Measurements from ENCODE around the gene PALLD.

The PALLD gene

DNA sequence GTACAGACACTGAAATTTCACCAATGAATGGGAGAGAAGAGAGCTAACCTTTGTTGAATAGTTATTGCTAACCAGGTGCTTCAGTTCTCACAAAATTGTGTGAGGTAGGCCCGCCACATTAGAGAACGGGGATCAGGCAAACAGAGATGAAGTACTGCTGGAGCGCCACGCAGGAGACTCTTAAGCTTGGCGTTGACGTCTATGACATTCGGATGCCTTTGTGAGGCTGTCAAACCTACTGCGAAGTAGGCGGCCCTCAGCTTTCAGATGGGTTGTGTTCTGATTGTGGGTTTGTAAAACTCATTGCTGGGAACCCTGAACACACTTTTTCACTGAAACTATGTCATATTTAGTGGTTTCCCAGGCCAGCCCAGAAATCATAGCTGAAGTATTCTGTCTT, 339.6 kb downstream of the PALLD start:
- no peak for DNase-seq

DNA sequence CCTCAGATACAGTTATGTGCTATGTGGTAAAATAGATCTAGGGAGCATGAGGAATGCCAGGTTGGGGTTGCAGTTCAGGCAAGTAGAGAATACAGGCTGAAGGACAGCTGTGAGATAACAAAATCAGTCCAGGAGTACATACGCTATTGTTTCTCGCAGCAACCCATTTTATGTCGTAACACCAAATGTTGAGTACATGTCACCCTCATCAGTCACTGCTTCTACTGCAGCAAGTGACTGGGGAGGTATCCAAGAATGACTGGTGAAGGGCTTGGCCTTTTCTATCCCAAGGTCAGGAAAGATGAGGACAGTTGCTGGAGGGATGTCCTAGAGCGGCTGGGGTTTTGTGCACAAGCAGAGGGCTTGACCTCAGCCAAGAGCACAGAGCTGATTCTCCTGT, 341.1 kb downstream of the PALLD start:
- no peak for DNase-seq

DNA sequence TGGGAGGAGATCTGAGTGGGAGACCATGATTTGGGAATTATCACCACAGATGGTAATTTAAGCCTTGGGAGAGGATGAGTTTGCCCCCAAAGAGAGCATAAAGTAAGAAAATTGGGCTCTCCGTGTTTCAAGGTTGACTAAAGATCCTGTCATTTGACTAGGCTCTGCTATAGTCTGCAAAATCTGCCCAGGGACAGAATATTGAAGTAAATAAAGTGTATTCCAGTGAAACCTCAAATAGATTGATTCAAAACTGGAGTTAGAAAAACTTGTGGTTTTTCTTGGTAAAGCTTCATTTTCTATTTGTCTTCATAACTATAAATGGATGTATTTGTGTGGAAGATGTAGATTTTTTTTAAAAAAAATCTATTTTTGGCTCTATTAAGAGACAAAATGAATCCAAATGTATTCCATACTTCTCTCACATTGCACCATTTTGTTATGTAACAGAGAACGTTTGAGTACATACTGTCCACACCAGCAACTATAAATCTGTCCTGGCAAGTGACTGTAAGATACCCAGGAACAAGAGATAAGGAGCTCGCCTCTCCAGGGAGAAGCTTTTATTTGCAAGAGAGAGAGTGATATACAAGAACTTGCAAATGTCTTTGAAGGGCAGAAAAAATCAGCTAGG, 343.0 kb downstream of the PALLD start:
- DNase-seq, result no peak

DNA sequence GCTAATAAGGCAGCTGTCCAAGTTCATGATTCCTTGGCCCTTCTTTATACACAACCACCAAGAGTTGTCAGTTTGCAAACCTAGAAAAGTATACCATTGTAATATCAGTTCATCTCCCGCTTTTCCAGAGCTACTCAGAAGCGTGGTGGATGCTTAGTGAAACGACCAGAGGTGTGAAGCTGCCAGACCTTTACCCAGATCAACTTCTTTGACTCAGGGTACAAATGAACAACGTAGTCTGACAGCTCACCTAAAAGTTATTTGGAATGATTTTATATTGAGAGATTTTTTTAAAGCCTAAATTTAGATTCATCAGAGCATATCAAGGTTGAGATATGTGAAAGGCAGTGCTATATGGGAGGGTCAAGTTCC, 343.5 kb downstream of the PALLD start:
- DNase-seq, result no peak

DNA sequence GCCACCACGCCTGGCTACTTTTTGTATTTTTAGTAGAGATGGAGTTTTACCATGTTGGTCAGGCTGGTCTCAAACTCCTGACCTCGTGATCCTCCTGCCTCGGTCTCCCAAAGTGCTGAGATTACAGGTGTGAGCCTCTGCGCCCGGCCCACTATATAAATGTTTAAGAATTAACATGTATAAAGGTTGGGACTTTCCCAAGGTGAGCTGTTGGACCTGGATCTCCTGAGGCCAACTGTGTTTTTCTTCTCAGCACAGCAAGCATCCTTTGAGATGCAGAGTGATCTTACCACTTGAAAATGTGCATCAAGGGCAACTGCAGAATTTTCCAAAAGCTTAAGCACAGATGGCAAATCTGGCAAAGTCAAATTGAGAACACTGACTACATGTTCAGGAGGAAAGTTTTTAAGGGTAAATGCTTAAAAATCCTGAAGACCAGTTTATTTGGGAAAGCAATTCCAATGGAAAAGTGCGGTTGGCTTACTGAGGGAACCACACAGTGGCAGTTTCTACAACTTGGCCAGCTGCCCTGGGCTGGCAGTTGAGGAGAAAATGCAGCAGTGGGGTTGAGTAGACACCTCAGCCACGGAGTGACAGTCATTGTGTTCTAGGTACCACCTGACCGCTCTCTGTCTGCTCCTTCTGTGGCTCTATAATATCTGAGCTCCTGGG, 344.3 kb downstream of the PALLD start:
- no peak for DNase-seq

DNA sequence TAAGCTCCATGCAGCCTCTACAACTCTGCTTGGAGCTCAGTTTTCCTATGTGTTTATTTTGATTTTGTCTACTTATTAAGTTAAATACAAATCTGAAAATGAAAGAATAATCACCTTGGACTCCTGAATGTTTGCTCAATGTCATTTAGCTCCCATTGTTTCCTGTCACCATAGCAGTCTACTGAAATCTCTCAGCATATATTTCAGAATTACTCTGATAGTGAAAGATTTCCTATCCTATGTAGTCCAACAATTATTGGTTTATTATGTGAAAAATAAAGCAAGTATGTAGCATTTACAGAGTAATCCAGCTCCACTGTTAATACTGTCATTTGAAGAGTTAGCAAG, 344.8 kb downstream of the PALLD start:
- DNase-seq, result no peak

DNA sequence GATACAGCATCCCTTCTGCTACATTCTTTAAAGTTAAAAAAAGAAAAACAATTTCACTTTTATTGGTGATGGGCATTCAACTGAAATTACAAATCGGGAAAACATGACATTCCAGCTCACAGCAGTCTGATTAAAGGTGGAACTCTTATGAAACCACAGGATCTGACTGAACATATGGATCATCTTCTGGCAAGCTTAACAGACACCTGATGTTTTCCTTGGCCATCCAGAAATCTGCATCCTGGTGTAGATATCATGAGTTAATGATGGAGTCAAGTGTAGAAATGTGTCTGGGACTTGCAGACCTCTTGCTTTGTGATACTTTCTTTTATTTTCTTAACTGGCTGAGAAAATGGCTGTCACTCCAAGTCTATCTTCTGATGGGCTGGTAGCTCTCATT, 345.3 kb downstream of the PALLD start:
- DNase-seq, result no peak

DNA sequence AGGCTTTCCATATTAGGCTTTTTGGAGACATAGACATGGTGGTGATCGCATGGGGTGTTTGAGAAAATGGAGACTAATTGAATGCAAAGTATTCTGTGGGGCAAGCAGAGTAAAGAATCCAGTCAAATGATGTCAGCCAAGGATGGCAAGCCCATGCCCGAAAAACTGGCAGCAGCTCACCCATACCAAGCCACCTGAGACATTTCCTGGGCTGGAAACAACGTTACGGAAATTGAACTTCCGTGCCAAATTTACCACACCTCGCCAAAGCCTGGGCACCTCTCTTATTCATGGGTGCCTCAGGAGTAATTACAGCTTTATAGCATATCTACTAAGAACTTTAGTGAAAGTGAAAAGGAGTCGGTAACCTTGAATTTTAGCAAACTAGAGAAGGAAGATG, 346.8 kb downstream of the PALLD start:
- no peak for DNase-seq

DNA sequence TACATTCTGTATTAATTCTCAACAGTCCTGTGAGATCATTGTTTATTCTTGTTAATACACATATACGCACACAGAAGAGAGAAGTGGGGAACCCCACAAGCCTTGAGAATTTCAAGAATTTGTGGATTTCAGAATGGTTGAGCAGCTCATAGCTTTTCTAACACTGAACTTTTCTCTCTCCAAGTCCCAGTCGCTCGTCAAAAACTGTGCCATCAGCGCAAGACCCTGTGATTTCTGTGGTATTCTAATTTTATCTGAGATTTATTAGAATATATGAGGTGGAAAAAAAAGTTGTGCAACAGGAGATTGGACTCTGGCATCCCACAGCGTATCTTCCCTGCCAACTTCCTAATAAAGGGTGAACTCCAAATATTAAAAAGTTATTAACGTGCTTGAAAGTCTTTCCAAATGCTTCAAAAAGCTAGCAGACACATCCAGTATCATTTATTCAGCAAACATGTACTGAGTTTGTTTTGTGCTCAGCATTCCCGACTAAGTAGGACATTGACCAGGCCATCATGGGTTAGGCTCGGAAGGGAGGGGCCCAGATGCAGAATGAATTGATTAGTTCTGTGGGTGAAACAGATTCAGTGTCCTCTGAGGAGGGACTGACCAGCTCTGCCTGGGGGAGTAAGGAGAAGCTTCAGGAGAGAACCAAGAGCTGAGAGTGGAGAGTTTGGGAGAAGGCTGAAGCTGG, 347.6 kb downstream of the PALLD start:
- DNase-seq, result no peak

DNA sequence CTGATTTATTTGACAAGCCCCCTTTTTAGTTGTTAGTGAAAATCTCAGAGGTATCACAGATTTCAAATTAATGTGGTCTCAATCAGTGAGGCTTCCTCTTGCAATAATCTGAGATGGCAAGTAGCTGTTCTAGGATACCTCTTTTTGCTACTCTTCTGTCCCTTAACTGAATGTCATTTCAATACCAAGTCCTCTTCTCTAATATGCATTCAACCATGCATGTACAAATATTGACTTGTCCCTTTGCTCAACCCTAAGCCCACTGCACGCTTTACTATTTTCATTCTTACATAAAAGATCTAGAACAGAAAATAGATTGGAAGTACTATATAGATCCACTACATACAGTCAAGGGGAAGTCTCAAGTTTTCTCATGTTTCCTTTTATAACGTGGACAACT, 349.0 kb downstream of the PALLD start:
- DNase-seq, result no peak

DNA sequence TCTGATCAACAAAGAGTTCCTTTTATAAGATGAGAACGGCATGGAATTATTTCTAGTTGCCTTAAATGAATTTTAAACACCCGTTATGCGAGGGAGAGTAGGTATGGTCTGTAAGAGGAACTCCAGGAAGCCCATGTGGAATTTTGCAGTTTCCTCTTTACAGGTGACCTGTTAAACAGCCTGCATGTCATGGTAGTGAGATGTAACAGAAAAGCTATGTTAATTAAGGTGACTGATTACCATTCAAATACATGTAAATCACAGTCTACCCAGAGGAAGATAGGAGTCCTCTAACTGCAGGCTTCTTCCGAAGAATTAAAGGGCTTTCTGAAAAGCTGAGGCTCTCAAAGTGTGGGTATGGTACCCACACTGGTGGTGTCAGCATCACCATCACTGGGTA, 349.6 kb downstream of the PALLD start:
- no peak for DNase-seq

DNA sequence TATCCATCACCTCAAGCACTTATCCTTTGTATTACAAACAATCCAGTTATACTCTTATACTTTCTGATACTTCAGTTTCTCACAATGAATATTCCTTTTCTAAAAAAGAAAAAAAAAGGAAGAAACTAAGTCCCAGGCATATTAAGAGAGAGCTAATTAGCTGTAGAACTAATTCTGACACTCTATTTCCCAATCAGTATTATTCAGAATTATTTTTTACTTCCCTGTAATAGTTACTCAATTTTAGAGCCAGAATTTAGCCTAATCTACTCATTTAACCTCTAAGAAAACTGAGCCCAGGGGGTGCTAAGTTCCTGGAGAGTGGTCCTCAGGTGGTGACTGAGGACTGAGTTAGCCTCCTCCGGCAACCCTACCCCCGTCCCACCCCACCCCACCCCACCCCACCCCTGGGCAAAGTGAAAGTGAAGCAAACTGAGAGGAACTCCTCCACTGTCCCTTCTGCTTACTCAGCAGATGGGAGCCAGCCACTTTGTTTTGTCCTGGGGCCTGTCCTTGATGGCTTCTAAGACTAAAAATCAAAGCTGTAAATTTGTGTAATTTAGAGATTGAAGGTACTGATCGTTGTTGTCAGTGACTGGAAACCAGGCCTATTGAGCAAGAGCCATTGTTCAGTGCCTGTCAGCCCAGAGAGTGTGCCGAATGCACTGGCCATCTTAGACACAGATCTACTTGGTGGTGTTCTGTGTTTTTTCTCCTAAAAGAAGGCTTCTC, 351.1 kb downstream of the PALLD start:
- no peak for DNase-seq

DNA sequence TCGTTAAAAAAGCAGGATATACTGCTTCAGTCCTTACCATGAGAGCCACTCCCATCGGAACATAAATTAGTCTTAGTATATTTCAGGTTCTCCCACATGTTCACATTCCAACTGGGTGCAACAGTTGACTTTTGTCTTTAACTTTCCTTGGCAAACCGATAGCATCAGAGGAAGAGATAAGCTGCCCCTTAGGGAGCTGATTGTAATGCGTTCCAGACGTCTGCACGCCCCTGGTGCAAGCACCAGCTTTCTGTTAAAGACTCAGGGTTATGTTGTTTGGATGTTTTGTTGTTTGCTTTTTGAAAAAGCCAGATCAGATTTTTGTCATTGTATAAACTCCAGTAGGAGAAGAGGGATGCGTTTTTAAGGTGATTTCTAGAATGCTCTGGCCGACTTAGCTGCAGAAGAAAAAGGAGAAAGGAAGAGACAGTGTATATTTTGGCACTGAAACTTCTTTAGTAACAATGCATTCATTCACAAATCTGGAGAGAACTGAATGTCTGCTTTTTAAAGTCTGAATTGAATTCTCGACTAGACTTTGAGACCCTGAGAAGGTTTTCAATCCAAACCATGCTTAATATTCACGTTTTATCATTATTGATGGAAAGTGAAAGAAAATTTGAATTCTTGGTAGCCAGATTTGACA, 352.3 kb downstream of the PALLD start:
- no peak for DNase-seq

DNA sequence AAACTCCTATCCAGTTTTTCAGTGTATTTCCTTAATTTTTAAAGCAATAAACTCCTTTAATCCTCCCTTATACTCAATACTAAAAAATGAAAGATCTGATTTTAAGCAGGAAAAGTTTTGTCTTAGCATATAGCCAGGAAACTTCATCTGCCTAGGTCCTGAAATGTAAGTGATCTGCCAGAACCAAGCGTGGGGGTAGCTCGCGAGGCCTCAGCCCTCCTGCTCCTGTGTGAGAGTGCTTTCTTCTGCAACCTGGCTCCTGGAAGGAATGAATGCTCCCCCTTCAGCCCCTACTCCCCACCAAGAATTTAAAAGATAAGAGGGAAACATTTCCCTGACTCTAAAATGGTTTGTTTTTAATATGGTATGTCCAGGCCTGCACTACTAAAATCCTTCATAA, 353.1 kb downstream of the PALLD start:
- no peak for DNase-seq

DNA sequence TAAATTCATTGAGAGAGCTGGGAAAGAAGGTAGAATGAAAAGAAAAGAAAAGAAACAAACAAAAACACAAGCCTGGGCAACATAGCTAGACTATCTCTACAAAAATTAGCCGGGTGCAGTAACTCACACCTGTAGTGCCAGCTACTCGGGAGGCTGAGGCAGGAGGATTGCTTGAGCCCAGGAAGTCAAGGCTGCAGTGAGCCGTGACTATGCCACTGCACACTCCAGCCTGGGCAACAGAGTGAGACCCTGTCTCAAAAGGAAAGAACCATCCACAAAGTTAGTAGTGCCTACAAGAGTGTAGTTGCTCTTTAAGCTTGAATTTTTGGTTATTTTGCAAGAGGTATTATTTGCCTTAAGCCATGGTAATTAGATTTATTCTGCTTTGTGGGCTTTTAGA, 355.5 kb downstream of the PALLD start:
- DNase-seq, result no peak

DNA sequence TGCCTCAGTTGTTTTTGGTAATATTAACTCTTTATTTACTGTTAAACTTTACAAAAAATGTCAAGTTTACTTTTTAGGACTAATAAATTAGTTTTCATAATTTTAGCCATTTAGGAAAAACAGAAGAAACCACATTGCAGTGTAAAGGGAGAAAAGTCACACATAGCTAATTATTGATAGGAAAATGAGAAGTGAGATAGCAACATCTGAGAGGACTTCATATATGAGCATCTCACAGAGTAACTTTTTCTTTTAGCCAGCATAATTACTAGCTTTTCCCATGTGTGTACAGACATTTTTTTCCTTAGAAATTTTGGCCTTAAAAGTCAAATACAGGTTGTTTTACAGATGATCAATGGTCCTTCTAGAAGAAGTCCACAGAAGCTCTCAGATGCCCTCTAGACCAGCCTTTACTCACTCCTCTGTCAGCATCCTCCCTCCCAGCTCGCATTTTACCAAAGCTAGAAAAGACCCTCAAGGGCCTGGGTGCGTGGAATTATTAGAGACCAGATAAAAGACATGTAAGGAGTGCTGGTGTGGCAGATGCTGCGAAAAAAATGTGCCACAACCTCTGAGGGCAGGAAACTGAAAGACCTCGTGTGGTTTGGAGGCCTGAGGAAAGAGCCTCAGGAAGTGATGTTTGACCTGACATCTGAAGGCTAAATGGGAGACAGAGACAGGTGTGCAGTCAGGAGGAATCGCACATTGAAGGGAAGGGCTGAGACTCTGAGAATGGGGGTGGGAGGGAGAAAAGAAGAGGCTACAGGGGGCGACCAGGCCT, 356.3 kb downstream of the PALLD start:
- DNase-seq, result no peak

DNA sequence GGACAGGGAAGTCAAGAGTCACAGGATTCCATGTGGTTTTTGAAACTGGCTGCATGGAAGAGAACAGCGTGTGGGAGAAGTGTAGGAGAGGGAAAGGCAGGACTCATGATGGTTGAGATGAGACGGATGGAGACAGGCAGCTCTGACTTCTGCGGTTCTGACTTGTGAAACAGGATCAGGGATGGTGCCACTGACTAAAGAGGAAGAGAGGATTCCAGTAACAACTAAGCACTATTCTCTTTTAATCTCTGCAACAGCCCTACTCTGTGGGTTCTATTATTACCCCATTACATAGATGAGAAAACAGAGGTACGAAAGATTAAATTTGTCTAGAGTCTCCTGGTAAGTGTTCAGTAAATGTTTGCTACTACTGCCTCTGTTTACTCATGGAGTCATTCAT, 356.9 kb downstream of the PALLD start:
- no peak for DNase-seq

DNA sequence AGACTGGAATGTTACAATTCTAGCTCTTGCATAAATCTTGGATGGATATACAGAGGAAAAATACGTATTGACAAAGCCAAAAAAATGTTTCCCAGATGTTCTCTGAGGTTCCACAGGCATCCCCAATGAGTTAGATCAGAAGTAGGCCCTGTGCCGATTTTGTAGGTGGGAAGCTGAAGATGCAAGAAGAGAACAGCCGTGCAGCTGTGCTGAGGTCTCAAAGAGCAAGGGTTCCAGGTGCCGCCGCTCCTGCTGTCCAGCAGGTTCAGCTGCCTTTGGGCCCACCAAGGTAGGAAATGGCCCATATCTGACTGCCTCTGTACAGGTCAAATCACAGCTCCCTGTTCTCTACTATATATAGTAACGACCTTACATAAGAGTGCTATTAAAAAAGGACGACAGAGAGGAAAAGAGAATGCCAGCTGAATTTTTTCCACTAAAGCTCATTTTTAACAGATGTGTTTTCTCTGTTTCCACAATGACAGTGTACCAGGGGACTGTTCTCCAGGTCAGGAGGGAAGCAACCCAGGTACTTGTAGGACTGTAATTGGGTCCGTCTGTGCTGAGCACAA, 357.6 kb downstream of the PALLD start:
- no peak for DNase-seq

DNA sequence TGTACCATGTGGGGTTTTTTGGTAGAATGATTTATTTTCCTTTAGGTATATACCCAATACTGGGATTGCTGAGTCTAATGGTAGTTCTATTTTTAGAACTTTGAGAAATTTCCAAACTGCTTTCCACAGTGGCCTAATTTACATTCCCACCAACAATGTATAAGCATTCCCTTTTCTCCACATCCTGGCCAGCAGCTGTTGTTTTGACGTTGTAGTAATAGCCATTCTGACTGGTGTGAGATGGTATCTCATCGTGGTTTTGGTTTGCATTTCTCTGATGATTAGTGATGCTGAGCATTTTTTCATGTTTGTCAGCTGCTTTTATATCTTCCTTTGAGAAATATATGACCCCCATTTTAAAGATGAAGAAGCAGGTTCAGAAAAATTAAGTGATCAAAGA, 359.5 kb downstream of the PALLD start:
- no peak for DNase-seq

DNA sequence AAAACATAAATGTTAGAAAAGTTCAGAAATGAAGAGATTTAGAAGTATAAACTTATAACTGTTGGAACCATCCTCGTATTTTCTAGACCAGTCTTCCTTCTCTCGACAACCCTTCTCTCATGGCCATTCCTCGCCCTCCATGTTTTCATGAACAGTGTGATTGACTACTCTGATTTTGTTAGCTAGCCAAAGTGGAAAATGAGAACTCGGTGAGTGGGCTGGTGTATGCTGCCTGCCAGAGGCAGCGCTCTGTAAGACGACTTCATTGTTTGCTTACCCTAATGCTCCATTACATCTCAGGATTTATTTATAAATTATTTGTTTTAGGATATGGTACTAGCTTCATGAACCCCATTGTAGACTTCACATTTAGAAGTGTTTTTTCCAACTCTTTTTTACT, 360.2 kb downstream of the PALLD start:
- no peak for DNase-seq

DNA sequence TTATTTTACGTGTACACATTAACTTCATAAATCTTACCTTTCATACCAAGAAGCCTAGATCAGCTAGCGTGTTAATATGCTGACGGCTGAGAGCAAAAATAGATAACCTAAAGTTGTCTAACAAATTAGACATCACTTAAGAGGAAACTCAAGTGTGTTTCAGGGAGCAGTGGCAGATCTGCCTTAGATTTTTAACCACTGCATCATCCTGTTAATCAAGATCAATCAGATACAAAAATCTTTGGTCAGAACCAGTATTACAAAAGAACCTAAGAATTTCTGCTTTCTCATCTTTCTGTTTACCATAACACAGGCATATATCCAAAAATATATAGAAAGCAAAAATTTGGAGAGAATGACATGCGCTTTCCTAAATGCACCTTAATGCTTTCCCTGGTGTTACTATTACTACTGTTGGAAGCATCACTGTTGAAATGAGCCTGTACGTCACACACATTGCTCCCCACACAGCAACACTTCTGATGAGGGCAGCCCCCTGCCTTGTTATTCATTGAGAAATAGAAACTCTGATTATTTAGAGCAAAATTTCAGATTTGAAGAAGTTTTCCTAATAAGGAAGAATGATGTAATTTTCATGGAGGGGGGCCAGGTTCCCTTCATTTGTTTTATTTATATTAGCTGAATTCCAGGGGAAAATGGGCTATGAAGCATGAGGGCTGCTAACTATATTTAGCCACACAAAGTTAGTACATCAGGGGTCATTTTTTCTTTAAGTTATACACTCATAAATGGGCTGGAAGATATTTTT, 360.9 kb downstream of the PALLD start:
- no peak for DNase-seq

DNA sequence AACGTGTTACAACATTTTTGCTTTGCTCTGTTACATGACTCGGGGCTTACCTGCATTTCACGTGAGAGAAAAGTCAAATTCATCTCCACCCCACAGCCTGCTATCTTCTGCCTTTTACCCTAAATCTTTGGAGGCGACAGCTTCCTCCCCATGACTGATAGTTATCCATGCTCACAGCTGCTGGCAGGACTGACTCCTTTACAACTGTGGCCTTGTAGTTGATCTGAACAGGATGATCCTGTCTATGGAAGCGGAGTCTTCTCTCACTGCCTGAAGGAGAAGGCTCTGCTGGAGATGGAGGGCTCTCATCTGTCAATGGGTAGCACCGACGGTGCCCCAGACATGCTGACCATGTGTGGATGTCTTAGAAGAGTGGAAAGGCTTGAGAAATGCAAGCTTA, 362.2 kb downstream of the PALLD start:
- DNase-seq, result no peak
